HepG2 (cell line): ENCODE measurements around the gene TACO1. TPM values are rescaled to one million over a fixed set of nuclear protein-coding genes. Genes with fewer than 3 reads are reported as not detected.

Experiments used
- ATAC-seq: fragments of 200-7000 bp; cut with Tn5 transposase; 3 replicates; pipeline ENCODE4 v1.9.1; 2020; ENCODE audit warnings: mild to moderate bottlenecking, moderate library complexity
- BruUV-seq: library from RNA; stranded (reverse); fragments of 400-500 nt; replicated peaks from 2 replicates; lab custom pipeline; 2021; lab: Mats Ljungman, UMichigan
- CTCF ChIA-PET: fragments of 300-600 bp; formaldehyde crosslinking; extraction: SDS; loops from one replicate; lab custom pipeline; 2021; ENCODE audit warnings: low total read pairs, inconsistent platforms, low intra/inter-chr PET ratio; lab: Yijun Ruan, JAX
- POLR2A ChIA-PET: fragments of 350-600 bp; sonication (Branson Sonifier 250); formaldehyde crosslinking; loops from one replicate; lab custom pipeline; 2020; ENCODE audit warnings: antibody characterized with exemption, inconsistent platforms; lab: Yijun Ruan, JAX
- DNase-seq: peaks from one replicate; pipeline ENCODE4 v3.0.0-alpha.2; 2015; ENCODE audit warnings: low spot score
- FAIRE-seq: peaks from 3 replicates; lab custom pipeline; 2011; peaks lifted over from hg19 to GRCh38; lab: Jason Lieb, UNC
- H2AFZ ChIP-seq: one replicate; pipeline ENCODE4 v1.6.1; 2011; ENCODE audit warnings: low read length, inconsistent platforms
- H3K27ac ChIP-seq: fragments of 300-600 bp; 3 replicates; pipeline ENCODE4 v1.8.0; 2011; ENCODE audit warnings: mixed run types, mild to moderate bottlenecking, mixed read lengths, low read length, inconsistent platforms; ENCODE audit not compliant: insufficient read depth; ENCODE audit errors: extremely low read length
- H3K27me3 ChIP-seq, 2 experiments: fragments of 200-600 bp in 1 of 2; 2 replicates in 1 of 2; 3 replicates in 1 of 2; pipeline versions ENCODE4 v1.6.0 to v1.8.0; 2011; ENCODE audit warnings: low read length in 2 of 2, mild to moderate bottlenecking in 2 of 2, moderate library complexity in 2 of 2, inconsistent platforms in 1 of 2; ENCODE audit not compliant: insufficient read depth in 2 of 2, control insufficient read depth in 1 of 2
- H3K36me3 ChIP-seq, 2 experiments: fragments of 200-600 bp in 1 of 2; replicated peaks in 1 of 2; 2 replicates in 1 of 2; 3 replicates in 1 of 2; pipeline versions ENCODE4 v1.5.1 to v1.8.0; 2011; ENCODE audit warnings: low read length in 2 of 2, inconsistent platforms in 1 of 2; ENCODE audit not compliant: insufficient read depth in 2 of 2, control insufficient read depth in 1 of 2
- H3K4me1 ChIP-seq: 2 replicates; pipeline ENCODE4 v1.5.1; 2012; ENCODE audit warnings: low read length, inconsistent platforms; ENCODE audit not compliant: insufficient read depth
- H3K4me2 ChIP-seq: 2 replicates; pipeline ENCODE4 v1.6.0; 2011; ENCODE audit warnings: low read depth, low read length, inconsistent platforms
- H3K4me3 ChIP-seq, 3 experiments: fragments of 200-600 bp in 1 of 3; sonication (generic), shearing (Covaris generic) in 1 of 3; replicated peaks in 1 of 3; 2 replicates each; pipeline ENCODE4 v1.5.1; 2011 to 2016; ENCODE audit warnings: low read length in 3 of 3, inconsistent platforms in 2 of 3, low read depth in 2 of 3, mild to moderate bottlenecking in 2 of 3, control low read depth in 1 of 3, mixed read lengths in 1 of 3; ENCODE audit not compliant: insufficient read depth in 1 of 3
- H3K79me2 ChIP-seq: one replicate; pipeline ENCODE4 v1.6.1; 2011; ENCODE audit warnings: low read length, inconsistent platforms; ENCODE audit not compliant: insufficient read depth
- H3K9ac ChIP-seq: 2 replicates; pipeline ENCODE4 v1.6.0; 2011; ENCODE audit warnings: mild to moderate bottlenecking, low read depth, low read length, inconsistent platforms; ENCODE audit not compliant: insufficient read depth
- H3K9me3 ChIP-seq: 2 replicates; pipeline ENCODE4 v1.5.1; 2012; ENCODE audit warnings: mild to moderate bottlenecking, low read length
- H4K20me1 ChIP-seq: 2 replicates; pipeline ENCODE4 v1.6.0; 2011; ENCODE audit warnings: inconsistent platforms, mild to moderate bottlenecking, low read length, moderate library complexity; ENCODE audit not compliant: insufficient read depth
- FOSL2 ChIP-seq: sonication (generic); formaldehyde crosslinking; IDR thresholded peaks from 2 replicates; pipeline ENCODE4 v1.4.0; 2020; ENCODE audit warnings: missing genetic modification reagents
- TGIF2 ChIP-seq: IDR thresholded peaks from 2 replicates; pipeline ENCODE4 v1.6.1; 2016; ENCODE audit warnings: control low read depth, missing compliant biosample characterization
- ZNF770 ChIP-seq: sonication (generic); formaldehyde crosslinking; IDR thresholded peaks from 2 replicates; pipeline ENCODE4 v1.5.0; 2020; ENCODE audit warnings: mild to moderate bottlenecking, missing genetic modification reagents
- WGBS: methylation state at CpG from one replicate; pipeline ENCODE4 v1.1.6; 2017; ENCODE audit warnings: low lambda C conversion rate; 5-methylcytosine and 5-hydroxymethylcytosine counted together
- in situ Hi-C: cut with HindIII; loops from 2 replicates; pipeline ENCODE4 v1.10.0; 2017; ENCODE audit warnings: low pct_unique_long_range_greater_than_20kb; ENCODE audit not compliant: extremely low pct_ligation_motif_present
- intact Hi-C: fragments of 100-400 bp; cut with micrococcal nuclease; formaldehyde crosslinking; loops from one replicate; pipeline ENCODE4 v1.10.0; 2022; ENCODE audit not compliant: unreplicated experiment
- polyA plus RNA-seq, 8 experiments: library from polyadenylated mRNA; depleted of rRNA in 3 of 8; stranded (reverse) in 7 of 8; unstranded in 1 of 8; fragments of >200 nt; fragmentation: Illumina TruSeq in 4 of 8; extraction: Trizol in 4 of 8; gene quantifications; 2 replicates each; pipeline versions ENCODE4 v1.2.1 to v1.2.3, GENCODE V29; 2011 to 2016; ENCODE audit warnings: low read depth in 4 of 8, missing spikeins in 1 of 8, mixed read lengths in 1 of 8; ENCODE audit not compliant: insufficient read depth in 1 of 8
- total RNA-seq, 5 experiments: library from RNA; depleted of rRNA; stranded (reverse); fragments of >200 nt; fragmentation: Illumina TruSeq; extraction: Trizol; gene quantifications; 2 replicates each; pipeline ENCODE4 v1.2.3, GENCODE V29; 2016; ENCODE audit warnings: low read depth in 1 of 5
- TF ChIP-seq, protein P1 (sequence below): sonication (generic); formaldehyde crosslinking; IDR thresholded peaks from 2 replicates; pipeline ENCODE4 v1.4.0; 2020; ENCODE audit warnings: mild to moderate bottlenecking, missing genetic modification reagents

TACO1 gene
- total and polyA plus RNA-seq, 2 of the 13 experiments (the other 11 are each of a cell fraction or from before 2014, with no cell fraction given) = 34.7 to 53.6 TPM

GRCh38 chr17:63588797-63589196 lies 11.9 kb upstream of the TACO1 start (continued):
- TF ChIP-seq, protein P1, sequence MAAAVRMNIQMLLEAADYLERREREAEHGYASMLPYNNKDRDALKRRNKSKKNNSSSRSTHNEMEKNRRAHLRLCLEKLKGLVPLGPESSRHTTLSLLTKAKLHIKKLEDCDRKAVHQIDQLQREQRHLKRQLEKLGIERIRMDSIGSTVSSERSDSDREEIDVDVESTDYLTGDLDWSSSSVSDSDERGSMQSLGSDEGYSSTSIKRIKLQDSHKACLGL (CRISPR knock-in tag) = no peak

DNA sequence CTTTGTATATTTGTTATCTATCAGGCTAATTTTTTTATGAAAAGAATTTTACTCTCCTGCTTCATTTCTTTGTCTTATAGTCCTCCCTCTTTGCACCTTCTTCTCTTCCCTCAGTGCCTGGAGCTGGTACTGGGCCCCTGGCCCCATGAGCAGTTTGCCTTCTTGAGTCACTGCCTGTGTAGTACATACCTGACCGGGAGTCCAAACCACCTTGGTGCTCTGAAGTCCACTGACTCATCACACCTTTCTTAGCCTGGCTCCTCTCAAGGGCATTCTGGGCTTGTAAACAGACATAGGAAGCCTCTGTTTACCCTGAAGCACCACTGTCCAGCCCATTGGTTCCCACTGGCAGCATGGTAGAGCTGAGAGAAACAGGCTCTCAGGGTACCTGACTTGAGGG lies 11.0 kb upstream of the TACO1 start:
- peaks cover 42 to 59% of the 10 kb centered on the region in 2 experiments for H3K36me3 ChIP-seq
- intact Hi-C loops = no loop called here
- H3K79me2 ChIP-seq = no peaks in the 10 kb centered on the region
- no peak overlapping the region for H2AFZ ChIP-seq
- H3K4me1 ChIP-seq = no peaks in the 10 kb centered on the region
- no peaks in the 10 kb centered on the region; the same call in 1 of the 2 replicates for H4K20me1 ChIP-seq
- TF ChIP-seq TGIF2 (CRISPR knock-in tag) (no peak), FOSL2 (CRISPR knock-in tag) (peak; percentile 39; the same call in 1 of the 2 replicates), ZNF770 (no peak)
- TF ChIP-seq, all 625 proteins: peak for 1
- WGBS = 76% methylated on average over 1 of the region's 1 CpG
- DNase-seq (no peak), FAIRE-seq (no peak), ATAC-seq (no peak)
- ChIA-PET CTCF (no interaction called here), POLR2A (no interaction called here)
- BruUV-seq = no TSS peak
- H3K9me3 ChIP-seq = no peaks in the 10 kb centered on the region
- no peak overlapping the region for H3K4me2 ChIP-seq
- H3K4me3 ChIP-seq = no peak overlapping the region
- in situ Hi-C loops = no loop called here
- H3K9ac ChIP-seq = no peak overlapping the region
- no peak overlapping the region for H3K27ac ChIP-seq
- no peaks in the 10 kb centered on the region for H3K27me3 ChIP-seq
